ENCODE results near the gene ZNF566. TPM values are rescaled to one million over a fixed set of nuclear protein-coding genes. Genes with fewer than 3 reads are reported as not detected.

The ZNF566 gene
- total and polyA plus RNA-seq, 2 of the 13 experiments (the other 11 are each of a cell fraction or from before 2014, with no cell fraction given), result 4.8 to 13.7 TPM

- TF ChIP-seq PHF5A (CRISPR knock-in tag; IDR thresholded peaks at IDR 0.05; ENCODE audit: low read depth, unreplicated experiment), result peak; percentile 55
- TF ChIP-seq HNF4A (CRISPR knock-in tag; IDR thresholded peaks at IDR 0.05), result no peak
- no peak for TF ChIP-seq SKI (IDR thresholded peaks at IDR 0.05; ENCODE audit: partially characterized antibody)
- TF ChIP-seq ARHGAP35 (CRISPR knock-in tag; IDR thresholded peaks at IDR 0.05; ENCODE audit: borderline replicate concordance), result no peak; the same call in none of the 2 replicates
- TF ChIP-seq ZNF670 (CRISPR knock-in tag; IDR thresholded peaks at IDR 0.05; ENCODE audit: borderline replicate concordance), result no peak
- TF ChIP-seq SIX4 (CRISPR knock-in tag; IDR thresholded peaks at IDR 0.05), result 0 out of 2 replicates have a peak, but pooled peaks have one; percentile 24
- TF ChIP-seq ZNF580 (CRISPR knock-in tag; IDR thresholded peaks at IDR 0.05; ENCODE audit: borderline replicate concordance, low read depth), result peak; percentile 77
- TF ChIP-seq ZNF263 (CRISPR knock-in tag; IDR thresholded peaks at IDR 0.05), result no peak
- peak; percentile 59; the same call in 1 of the 2 replicates for TF ChIP-seq ZBTB7A (CRISPR knock-in tag; IDR thresholded peaks at IDR 0.05)
- TF ChIP-seq, protein P1, sequence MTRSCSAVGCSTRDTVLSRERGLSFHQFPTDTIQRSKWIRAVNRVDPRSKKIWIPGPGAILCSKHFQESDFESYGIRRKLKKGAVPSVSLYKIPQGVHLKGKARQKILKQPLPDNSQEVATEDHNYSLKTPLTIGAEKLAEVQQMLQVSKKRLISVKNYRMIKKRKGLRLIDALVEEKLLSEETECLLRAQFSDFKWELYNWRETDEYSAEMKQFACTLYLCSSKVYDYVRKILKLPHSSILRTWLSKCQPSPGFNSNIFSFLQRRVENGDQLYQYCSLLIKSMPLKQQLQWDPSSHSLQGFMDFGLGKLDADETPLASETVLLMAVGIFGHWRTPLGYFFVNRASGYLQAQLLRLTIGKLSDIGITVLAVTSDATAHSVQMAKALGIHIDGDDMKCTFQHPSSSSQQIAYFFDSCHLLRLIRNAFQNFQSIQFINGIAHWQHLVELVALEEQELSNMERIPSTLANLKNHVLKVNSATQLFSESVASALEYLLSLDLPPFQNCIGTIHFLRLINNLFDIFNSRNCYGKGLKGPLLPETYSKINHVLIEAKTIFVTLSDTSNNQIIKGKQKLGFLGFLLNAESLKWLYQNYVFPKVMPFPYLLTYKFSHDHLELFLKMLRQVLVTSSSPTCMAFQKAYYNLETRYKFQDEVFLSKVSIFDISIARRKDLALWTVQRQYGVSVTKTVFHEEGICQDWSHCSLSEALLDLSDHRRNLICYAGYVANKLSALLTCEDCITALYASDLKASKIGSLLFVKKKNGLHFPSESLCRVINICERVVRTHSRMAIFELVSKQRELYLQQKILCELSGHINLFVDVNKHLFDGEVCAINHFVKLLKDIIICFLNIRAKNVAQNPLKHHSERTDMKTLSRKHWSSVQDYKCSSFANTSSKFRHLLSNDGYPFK (CRISPR knock-in tag; IDR thresholded peaks at IDR 0.05; ENCODE audit: borderline replicate concordance), result peak; percentile 82; the same call in 1 of the 2 replicates
- TF ChIP-seq, protein P2, sequence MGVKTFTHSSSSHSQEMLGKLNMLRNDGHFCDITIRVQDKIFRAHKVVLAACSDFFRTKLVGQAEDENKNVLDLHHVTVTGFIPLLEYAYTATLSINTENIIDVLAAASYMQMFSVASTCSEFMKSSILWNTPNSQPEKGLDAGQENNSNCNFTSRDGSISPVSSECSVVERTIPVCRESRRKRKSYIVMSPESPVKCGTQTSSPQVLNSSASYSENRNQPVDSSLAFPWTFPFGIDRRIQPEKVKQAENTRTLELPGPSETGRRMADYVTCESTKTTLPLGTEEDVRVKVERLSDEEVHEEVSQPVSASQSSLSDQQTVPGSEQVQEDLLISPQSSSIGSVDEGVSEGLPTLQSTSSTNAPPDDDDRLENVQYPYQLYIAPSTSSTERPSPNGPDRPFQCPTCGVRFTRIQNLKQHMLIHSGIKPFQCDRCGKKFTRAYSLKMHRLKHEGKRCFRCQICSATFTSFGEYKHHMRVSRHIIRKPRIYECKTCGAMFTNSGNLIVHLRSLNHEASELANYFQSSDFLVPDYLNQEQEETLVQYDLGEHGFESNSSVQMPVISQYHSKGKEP (CRISPR knock-in tag; IDR thresholded peaks at IDR 0.05), result no peak
- TF ChIP-seq ZNF468 (CRISPR knock-in tag; IDR thresholded peaks at IDR 0.05), result no peak
- no peak for TF ChIP-seq ZNF282 (IDR thresholded peaks at IDR 0.05; ENCODE audit: partially characterized antibody)
- TF ChIP-seq, protein P3, sequence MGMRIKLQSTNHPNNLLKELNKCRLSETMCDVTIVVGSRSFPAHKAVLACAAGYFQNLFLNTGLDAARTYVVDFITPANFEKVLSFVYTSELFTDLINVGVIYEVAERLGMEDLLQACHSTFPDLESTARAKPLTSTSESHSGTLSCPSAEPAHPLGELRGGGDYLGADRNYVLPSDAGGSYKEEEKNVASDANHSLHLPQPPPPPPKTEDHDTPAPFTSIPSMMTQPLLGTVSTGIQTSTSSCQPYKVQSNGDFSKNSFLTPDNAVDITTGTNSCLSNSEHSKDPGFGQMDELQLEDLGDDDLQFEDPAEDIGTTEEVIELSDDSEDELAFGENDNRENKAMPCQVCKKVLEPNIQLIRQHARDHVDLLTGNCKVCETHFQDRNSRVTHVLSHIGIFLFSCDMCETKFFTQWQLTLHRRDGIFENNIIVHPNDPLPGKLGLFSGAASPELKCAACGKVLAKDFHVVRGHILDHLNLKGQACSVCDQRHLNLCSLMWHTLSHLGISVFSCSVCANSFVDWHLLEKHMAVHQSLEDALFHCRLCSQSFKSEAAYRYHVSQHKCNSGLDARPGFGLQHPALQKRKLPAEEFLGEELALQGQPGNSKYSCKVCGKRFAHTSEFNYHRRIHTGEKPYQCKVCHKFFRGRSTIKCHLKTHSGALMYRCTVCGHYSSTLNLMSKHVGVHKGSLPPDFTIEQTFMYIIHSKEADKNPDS (CRISPR knock-in tag; IDR thresholded peaks at IDR 0.05), result peak; percentile 83; the same call in 1 of the 2 replicates
- no peak for TF ChIP-seq RFX3 (CRISPR knock-in tag; IDR thresholded peaks at IDR 0.05)
- TF ChIP-seq ZNF567 (CRISPR knock-in tag; IDR thresholded peaks at IDR 0.05; ENCODE audit: borderline replicate concordance), result peak; percentile 68
- no peak for TF ChIP-seq ZNF678 (CRISPR knock-in tag; IDR thresholded peaks at IDR 0.05)
- TF ChIP-seq NR2F2 (IDR thresholded peaks at IDR 0.05; ENCODE audit: borderline replicate concordance, low read depth), result no peak; the same call in 1 of the 2 replicates
- no peak for TF ChIP-seq DMTF1 (CRISPR knock-in tag; IDR thresholded peaks at IDR 0.05)
- peak; percentile 14 for TF ChIP-seq TBX2 (CRISPR knock-in tag; IDR thresholded peaks at IDR 0.05; ENCODE audit: borderline replicate concordance)
Observed at GRCh38 chr19:36489118-36489919, at the start of gene ZNF566 (continued).
